Mesodermal cell (in vitro differentiated cells): Measurements from ENCODE around the gene CERS5.
"Not testable (repeated sequence)": the region's sequence is repeated elsewhere in the genome, so short reads cannot be mapped to it uniquely, and the experiment has no call there.

Source experiments
- H3K27ac ChIP-seq: 2 replicates; pipeline ENCODE4 v1.7.0; 2013; ENCODE audit warnings: mild to moderate bottlenecking, low read depth, low read length, moderate library complexity; ENCODE audit not compliant: severe bottlenecking
- H3K36me3 ChIP-seq: 2 replicates; pipeline ENCODE4 v1.7.1; 2013; ENCODE audit warnings: mild to moderate bottlenecking, low read length, moderate library complexity; ENCODE audit not compliant: control insufficient read depth, insufficient read depth
- H3K4me1 ChIP-seq: one replicate; pipeline ENCODE4 v1.7.1; 2013; ENCODE audit warnings: mild to moderate bottlenecking, low read length; ENCODE audit not compliant: insufficient read depth, control insufficient read depth, poor library complexity, severe bottlenecking
- H3K4me3 ChIP-seq: 2 replicates; pipeline ENCODE4 v1.7.0; 2013; ENCODE audit warnings: low read length, control low read depth, mild to moderate bottlenecking; ENCODE audit not compliant: insufficient read depth, poor library complexity, severe bottlenecking; ENCODE audit errors: extremely low read depth
- H3K9me3 ChIP-seq: 2 replicates; pipeline ENCODE4 v1.7.1; 2013; ENCODE audit warnings: mild to moderate bottlenecking, low read length, moderate library complexity; ENCODE audit not compliant: control insufficient read depth
- WGBS, 2 experiments: methylation state at CpG; one replicate each; pipeline ENCODE4 v1.1.5; 2013; ENCODE audit warnings: missing lambda C conversion rate in 2 of 2; ENCODE audit not compliant: insufficient coverage in 2 of 2; 5-methylcytosine and 5-hydroxymethylcytosine counted together

The CERS5 gene

DNA sequence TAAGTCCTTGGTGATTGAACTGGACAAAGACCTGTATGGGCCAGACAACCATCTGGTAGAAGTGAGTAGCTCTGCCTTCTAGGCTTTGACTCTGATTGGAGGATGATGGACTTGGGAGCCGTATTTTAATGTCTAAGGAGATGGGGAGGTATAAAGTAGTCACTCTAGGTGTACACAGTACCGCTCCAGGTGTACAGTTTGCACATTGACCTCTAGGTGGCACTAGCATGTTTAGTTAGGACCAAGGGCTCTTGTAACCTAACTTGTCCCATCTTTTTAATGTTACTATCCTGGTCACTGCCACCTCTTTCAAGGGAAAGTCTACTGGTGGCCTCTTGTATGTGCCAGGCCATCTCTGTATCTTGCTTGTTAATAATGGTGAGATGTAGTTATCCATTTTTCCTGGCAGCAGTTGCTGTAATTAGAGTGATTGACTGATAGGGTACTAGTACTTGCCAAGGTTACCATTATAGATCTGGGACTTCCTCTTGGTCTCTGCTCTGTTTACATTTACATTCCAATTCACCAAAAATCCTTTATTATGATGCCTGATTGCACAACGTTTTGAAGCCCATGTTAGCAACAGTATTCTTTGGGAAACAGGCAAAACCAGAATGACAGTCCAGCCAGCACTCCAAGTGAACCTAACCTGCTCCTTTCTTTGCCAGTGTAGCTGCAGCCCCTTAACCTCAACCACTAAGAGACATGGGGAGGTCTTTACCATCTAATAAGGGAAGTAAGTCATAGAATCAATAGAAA lies 78.4 kb downstream of the CERS5 start:
- H3K4me3 ChIP-seq, result no peak overlapping the region
- H3K4me1 ChIP-seq, result peaks cover 17% of the 10 kb centered on the region
- no peaks in the 10 kb centered on the region for H3K9me3 ChIP-seq
- H3K36me3 ChIP-seq, result peaks cover 70% of the 10 kb centered on the region
- 67 to 88% methylated on average over 1 to 3 of the region's 3 CpGs for WGBS, 2 experiments
- peak overlapping the region; percentile 1 for H3K27ac ChIP-seq

DNA sequence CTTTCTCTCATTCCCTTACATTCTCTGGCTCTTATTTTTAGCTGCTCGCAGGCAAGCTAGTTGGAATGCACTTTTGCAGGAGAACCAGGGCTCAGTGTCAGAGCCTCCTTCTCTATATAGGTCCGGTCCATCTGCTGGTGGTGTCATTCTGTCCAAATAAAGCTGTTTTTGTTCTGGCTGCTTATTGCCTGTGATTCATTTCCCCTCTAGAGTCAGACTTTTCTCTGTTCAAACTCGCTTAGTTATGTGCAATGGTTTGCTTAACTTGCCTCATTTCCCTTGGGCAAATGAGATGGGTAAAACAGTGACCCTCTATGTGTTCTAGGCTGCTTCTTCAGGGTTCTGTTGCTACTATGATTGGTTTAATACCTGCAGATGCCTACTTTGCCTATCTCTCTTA lies 79.2 kb downstream of the CERS5 start:
- H3K4me3 ChIP-seq, result no peak overlapping the region
- no peaks in the 10 kb centered on the region for H3K9me3 ChIP-seq
- WGBS, 2 experiments, result 88 to 100% methylated on average over 1 to 2 of the region's 3 CpGs

DNA sequence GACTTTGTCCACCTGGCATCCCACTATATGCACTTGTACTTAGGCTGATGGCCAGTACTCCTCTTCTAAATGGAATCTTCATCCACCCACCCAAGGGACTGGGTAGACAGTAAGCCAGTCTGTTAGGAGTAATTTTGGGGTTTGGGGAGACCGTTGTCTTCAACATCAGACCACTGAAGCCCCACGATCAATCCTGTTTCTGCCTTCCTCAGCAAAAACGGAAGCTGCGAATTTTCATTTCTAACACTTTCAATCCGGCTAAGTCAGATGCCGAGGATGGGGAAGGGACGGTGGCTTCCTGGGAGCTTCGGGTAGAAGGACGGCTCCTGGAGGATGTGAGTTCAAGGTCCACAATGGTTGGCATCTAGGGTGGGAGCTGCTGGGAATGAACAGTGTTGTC lies 80.0 kb downstream of the CERS5 start:
- H3K27ac ChIP-seq, result no peak overlapping the region
- no peak overlapping the region for H3K4me3 ChIP-seq
- peaks cover 17% of the 10 kb centered on the region for H3K4me1 ChIP-seq
- WGBS, 2 experiments, result 96 to 98% methylated on average over 8 of the region's 9 CpGs
- H3K36me3 ChIP-seq, result peaks cover 55% of the 10 kb centered on the region
- no peaks in the 10 kb centered on the region for H3K9me3 ChIP-seq

More for the DNA sequence above, 79.2 kb downstream of the CERS5 start:
- H3K27ac ChIP-seq, result peak overlapping the region; percentile 1
- H3K4me1 ChIP-seq, result peaks cover 17% of the 10 kb centered on the region
- H3K36me3 ChIP-seq, result peaks cover 62% of the 10 kb centered on the region

DNA sequence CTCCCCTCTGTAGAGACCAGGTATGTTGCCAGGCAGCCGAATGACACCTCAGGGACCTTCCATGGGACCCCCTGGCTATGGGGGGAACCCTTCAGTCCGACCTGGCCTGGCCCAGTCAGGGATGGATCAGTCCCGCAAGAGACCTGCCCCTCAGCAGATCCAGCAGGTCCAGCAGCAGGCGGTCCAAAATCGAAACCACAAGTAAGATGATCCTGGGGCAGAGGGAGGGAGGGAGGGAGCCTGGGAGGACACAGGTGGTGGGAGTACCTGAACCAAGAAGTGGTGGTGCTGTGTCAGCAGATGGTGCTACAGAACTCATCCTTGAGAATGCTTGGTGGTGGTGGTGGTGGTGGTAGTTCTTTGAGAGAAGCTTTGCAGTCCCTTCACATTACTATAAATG lies 81.0 kb downstream of the CERS5 start:
- H3K4me1 ChIP-seq, result peaks cover 17% of the 10 kb centered on the region
- no peaks in the 10 kb centered on the region for H3K9me3 ChIP-seq
- peak overlapping the region; percentile 72 for H3K4me3 ChIP-seq
- 87 to 100% methylated on average over 1 to 5 of the region's 5 CpGs for WGBS, 2 experiments
- H3K27ac ChIP-seq, result no peak overlapping the region
- H3K36me3 ChIP-seq, result peaks cover 45% of the 10 kb centered on the region

DNA sequence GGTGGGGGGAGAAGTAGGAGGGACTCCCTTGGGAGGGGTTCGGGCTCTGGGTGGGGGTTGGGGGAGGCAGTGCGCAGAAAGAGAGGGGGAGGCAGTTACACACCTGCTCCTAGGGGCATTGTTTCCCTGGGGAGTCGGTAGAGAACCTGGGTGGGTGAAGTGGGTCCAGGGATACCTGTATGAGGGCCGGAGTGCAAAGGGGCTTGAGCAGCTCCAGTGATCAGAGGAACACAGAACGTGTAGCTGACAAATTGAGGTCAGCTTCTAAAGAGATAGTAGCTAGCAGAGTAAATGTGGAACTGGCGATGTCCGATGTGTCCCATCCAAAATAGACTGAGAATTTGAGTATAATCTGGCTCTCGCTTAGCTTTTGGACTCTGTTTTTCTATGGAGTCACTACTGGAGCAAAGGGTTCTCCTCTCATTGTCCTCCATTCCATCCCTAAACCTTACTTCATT lies 81.5 kb downstream of the CERS5 start:
- peaks cover 40% of the 10 kb centered on the region for H3K36me3 ChIP-seq
- H3K9me3 ChIP-seq, result no peaks in the 10 kb centered on the region
- peak overlapping the region; percentile 72 for H3K4me3 ChIP-seq
- peak overlapping the region; percentile 90 for H3K27ac ChIP-seq
- peaks cover 17% of the 10 kb centered on the region for H3K4me1 ChIP-seq
- WGBS, 2 experiments, result 20 to 28% methylated on average over 8 of the region's 8 CpGs

DNA sequence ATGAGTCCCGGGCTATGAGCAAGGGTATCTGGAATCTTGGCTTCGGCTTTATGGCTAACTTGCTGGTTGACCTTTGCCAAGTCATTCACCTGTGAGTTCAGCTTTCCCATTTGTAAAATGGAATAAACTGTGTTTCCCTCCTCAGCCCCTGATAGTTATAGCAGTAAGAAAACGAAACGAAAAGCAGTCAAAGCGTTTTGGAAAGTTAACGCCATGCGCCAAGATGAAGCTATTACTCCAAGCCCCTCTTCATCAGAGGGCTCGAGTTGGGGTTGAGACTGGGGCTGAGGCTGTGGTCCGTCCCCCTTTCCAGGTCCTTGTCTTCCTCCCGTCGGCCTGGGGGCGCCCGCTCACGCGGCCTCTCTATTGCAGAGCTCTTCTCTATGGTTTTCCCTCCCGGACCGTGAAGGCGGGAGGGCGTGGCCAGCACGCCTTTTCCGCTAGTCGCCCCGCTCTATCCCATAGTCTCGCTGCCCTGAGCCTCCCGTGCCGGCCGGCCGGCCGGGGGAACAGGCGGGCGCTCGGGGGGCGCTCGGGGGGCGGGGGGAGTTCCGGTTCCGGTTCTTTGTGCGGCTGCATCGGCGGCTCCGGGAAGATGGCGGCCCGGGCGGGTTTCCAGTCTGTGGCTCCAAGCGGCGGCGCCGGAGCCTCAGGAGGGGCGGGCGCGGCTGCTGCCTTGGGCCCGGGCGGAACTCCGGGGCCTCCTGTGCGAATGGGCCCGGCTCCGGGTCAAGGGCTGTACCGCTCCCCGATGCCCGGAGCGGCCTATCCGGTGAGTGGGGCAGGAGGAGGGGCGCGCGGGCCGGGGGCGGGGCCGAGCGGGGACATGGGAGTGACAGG lies 82.2 kb downstream of the CERS5 start, which contains the start of gene SMARCD1:
SMARCD1 (plus strand) TSS at position 568 of the 840 bp plus-strand sequence; CDS start at position 596, 28 bp downstream.
- no peaks in the 10 kb centered on the region for H3K9me3 ChIP-seq
- H3K27ac ChIP-seq, result peak within 1 kb of the TSS; percentile 90
- WGBS, 2 experiments, result 2 to 3% methylated on average over 34 to 52 of the region's 69 CpGs
- H3K36me3 ChIP-seq, result peaks cover 34% of the 10 kb centered on the region
- H3K4me3 ChIP-seq, result peak within 1 kb of the TSS; percentile 72
- peaks cover 17% of the 10 kb centered on the region for H3K4me1 ChIP-seq

DNA sequence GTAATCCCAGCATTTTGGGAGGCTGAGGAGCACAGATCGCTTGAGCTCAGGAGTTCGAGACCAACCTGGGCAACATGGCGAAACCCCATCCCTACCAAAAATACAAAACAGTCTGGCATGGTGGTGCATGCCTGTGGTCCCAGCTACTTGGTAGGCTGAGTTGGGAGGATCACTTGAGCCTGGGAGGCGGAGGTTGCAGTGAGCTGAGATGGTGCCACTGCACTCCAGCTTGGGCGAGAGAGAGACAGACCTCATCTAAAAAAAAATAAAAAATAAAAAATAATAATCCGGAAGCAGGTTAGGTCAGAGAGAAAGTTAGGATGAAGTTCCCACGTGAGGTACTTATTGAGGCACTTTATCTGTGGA lies 82.8 kb downstream of the CERS5 start:
- peaks cover 17% of the 10 kb centered on the region for H3K4me1 ChIP-seq
- H3K36me3 ChIP-seq, result peaks cover 29% of the 10 kb centered on the region
- H3K4me3 ChIP-seq, result peak overlapping the region; percentile 72
- not testable (repeated sequence) for H3K9me3 ChIP-seq
- H3K27ac ChIP-seq, result peak overlapping the region; percentile 90
- 0 to 71% methylated on average over 1 to 4 of the region's 7 CpGs for WGBS, 2 experiments

DNA sequence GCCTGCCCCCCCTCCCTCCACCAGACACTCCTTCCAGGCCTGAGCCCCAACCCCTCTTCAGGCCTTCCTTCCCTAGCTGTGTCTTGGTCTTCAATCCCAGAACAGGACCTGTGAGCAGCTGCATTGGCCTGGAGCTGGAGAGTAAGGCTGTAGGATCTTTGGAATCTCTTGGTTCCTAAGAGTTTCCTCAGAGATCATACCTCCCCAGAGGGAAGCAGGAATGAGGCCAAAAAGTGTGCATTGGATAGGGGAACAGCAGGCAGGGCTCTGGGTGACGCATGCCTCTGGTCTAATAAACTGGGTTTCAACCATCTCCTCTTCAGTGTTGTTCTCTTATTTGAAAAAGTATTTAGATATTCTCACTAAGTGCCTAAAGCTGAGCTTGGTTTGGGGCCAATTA lies 83.9 kb downstream of the CERS5 start:
- WGBS, 2 experiments, result no CpG with 5 or more reads among the region's 1 CpG
- H3K4me1 ChIP-seq, result peaks cover 15% of the 10 kb centered on the region
- H3K4me3 ChIP-seq, result no peak overlapping the region
- H3K9me3 ChIP-seq, result no peaks in the 10 kb centered on the region
- H3K36me3 ChIP-seq, result peaks cover 19% of the 10 kb centered on the region
- no peak overlapping the region for H3K27ac ChIP-seq

DNA sequence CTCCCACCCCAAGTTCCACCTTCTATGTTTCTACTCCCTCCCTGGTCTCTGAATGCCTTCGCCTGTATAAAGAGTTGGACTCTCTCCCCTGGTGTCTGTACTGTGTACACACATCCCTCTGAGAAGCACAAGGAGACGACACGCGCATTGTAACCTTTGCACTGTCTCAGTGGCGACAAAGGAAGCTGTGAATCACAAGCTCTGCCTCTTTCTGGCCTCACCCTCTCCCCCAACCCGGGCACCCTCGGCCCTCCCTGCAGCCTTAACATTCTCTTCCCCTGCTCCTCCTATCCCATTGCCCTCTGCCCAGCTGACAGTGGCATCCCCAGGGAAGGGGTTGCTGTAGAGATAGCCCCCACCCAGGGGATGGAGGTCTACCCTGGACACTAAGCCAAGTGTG lies 84.5 kb downstream of the CERS5 start:
- H3K36me3 ChIP-seq, result peaks cover 14% of the 10 kb centered on the region
- no peak overlapping the region for H3K4me3 ChIP-seq
- no peak overlapping the region for H3K27ac ChIP-seq
- 90% methylated on average over 6 to 7 of the region's 7 CpGs for WGBS, 2 experiments
- no peaks in the 10 kb centered on the region for H3K9me3 ChIP-seq
- H3K4me1 ChIP-seq, result peaks cover 9% of the 10 kb centered on the region

DNA sequence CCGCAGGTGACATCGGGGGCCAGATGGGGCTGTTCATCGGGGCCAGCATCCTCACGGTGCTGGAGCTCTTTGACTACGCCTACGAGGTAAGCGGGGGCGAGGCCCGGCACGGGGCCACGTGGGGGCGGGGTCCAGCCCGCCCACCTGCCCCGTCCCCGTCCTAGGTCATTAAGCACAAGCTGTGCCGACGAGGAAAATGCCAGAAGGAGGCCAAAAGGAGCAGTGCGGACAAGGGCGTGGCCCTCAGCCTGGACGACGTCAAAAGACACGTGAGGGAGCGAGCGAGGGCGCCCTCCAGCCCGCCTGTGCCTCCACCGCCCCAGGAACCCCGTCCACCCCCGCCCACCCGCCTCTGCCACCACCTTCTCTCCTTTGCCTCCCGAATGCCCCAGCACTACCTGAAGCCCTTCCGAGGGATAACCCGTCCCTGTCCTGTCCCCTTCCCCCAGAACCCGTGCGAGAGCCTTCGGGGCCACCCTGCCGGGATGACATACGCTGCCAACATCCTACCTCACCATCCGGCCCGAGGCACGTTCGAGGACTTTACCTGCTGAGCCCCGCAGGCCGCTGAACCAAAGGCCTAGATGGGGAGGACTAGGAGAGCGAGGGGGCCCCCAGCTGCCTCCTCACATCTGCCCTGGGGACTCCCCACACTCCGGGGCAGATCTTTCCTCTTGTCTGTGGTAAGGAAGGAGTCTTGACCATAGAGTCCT lies 85.9 kb downstream of the CERS5 start:
- Histone ChIP-seq H3K9me3 (no peaks in the 10 kb centered on the region), H3K4me3 (no peak overlapping the region)
- WGBS, 2 experiments, result 67 to 75% methylated on average over 29 to 41 of the region's 46 CpGs

More for the DNA sequence above, 85.9 kb downstream of the CERS5 start:
- peaks cover under 1% of the 10 kb centered on the region for H3K36me3 ChIP-seq
- H3K4me1 ChIP-seq, result no peaks in the 10 kb centered on the region
- no peak overlapping the region for H3K27ac ChIP-seq
